ENCODE results near the gene SLC15A1. TPM values are rescaled to one million over a fixed set of nuclear protein-coding genes. Genes with fewer than 3 reads are reported as not detected.
"Not testable (repeated sequence)": the region's sequence is repeated elsewhere in the genome, so short reads cannot be mapped to it uniquely, and the experiment has no call there.

The SLC15A1 gene
- total RNA-seq, 1 donor from 2014 or later: 140 TPM

GRCh38 chr13:98781045-98781444, 28.6 kb upstream of the SLC15A1 start:
- DNase-seq (ENCODE audit: low spot score): no peak

GRCh38 chr13:98780451-98780850, 28.0 kb upstream of the SLC15A1 start:
- DNase-seq (ENCODE audit: low spot score): no peak

GRCh38 chr13:98779695-98780094, 27.2 kb upstream of the SLC15A1 start:
- no peak for DNase-seq (ENCODE audit: low spot score)

- peak; percentile 39 for DNase-seq (ENCODE audit: low spot score)
These were observed 26.3 kb upstream of the SLC15A1 start for GRCh38 chr13:98778749-98779148.

- no peak for DNase-seq (ENCODE audit: low spot score)
These were observed 24.2 kb upstream of the SLC15A1 start for GRCh38 chr13:98776644-98777043.

GRCh38 chr13:98775844-98776598, 23.5 kb upstream of the SLC15A1 start:
- DNase-seq (ENCODE audit: low spot score): peak; percentile 92

GRCh38 chr13:98775386-98775785, 22.9 kb upstream of the SLC15A1 start:
- DNase-seq (ENCODE audit: low spot score): no peak

GRCh38 chr13:98774776-98775175, 22.3 kb upstream of the SLC15A1 start:
- no peak for DNase-seq (ENCODE audit: low spot score)

- no peak for DNase-seq (ENCODE audit: low spot score)
These were observed 21.4 kb upstream of the SLC15A1 start for GRCh38 chr13:98773921-98774320.

- DNase-seq (ENCODE audit: low spot score): no peak
These were observed 20.5 kb upstream of the SLC15A1 start for GRCh38 chr13:98772794-98773452.

- DNase-seq (ENCODE audit: low spot score): peak; percentile 40
These were observed 19.6 kb upstream of the SLC15A1 start for GRCh38 chr13:98771838-98772611.

GRCh38 chr13:98769736-98770135, 17.3 kb upstream of the SLC15A1 start:
- DNase-seq (ENCODE audit: low spot score): no peak

- no peak for DNase-seq (ENCODE audit: low spot score)
These were observed 16.1 kb upstream of the SLC15A1 start for GRCh38 chr13:98768522-98768921.

- DNase-seq (ENCODE audit: low spot score): no peak
These were observed 14.2 kb upstream of the SLC15A1 start for GRCh38 chr13:98766697-98767096.

GRCh38 chr13:98765996-98766519, 13.6 kb upstream of the SLC15A1 start:
- no peak for DNase-seq (ENCODE audit: low spot score)

- DNase-seq (ENCODE audit: low spot score): no peak
These were observed 9.6 kb upstream of the SLC15A1 start for GRCh38 chr13:98761986-98762616.

- peak; percentile 79 for DNase-seq (ENCODE audit: low spot score)
These were observed 8.9 kb upstream of the SLC15A1 start for GRCh38 chr13:98761126-98761985.

GRCh38 chr13:98755729-98756128, 3.3 kb upstream of the SLC15A1 start:
- no peak for DNase-seq (ENCODE audit: low spot score)

- DNase-seq (ENCODE audit: low spot score): no peak
These were observed 2.6 kb upstream of the SLC15A1 start for GRCh38 chr13:98755116-98755515.

- DNase-seq (ENCODE audit: low spot score): not testable (repeated sequence)
These were observed 2.0 kb upstream of the SLC15A1 start for GRCh38 chr13:98754468-98754867.

All from mucosa of gallbladder (tissue), 1 donor.